RWPE2 (cell line): ENCODE data around the gene PPFIA3.

Experiments
- ATAC-seq: fragments of 200-7000 bp; cut with Tn5 transposase; 3 replicates; pipeline ENCODE4 v1.9.1; 2021; ENCODE audit warnings: low read depth
- DNase-seq: peaks from one replicate; pipeline ENCODE4 v3.0.0-alpha.2; 2020; ENCODE audit warnings: low spot score
- H3K27ac ChIP-seq: fragments of 450-650 bp; 2 replicates; pipeline ENCODE4 v1.5.1; 2017; ENCODE audit warnings: mild to moderate bottlenecking; ENCODE audit not compliant: poor library complexity, severe bottlenecking
- H3K27me3 ChIP-seq: fragments of 250-450 bp; sonication (Bioruptor Pico); 2 replicates; pipeline ENCODE4 v1.5.1; 2021; ENCODE audit warnings: mild to moderate bottlenecking, moderate library complexity; ENCODE audit not compliant: insufficient read depth, poor library complexity, severe bottlenecking
- H3K36me3 ChIP-seq: fragments of 250-450 bp; sonication (Bioruptor Pico); 2 replicates; pipeline ENCODE4 v1.5.1; 2020; ENCODE audit warnings: low read depth, mild to moderate bottlenecking, moderate library complexity
- H3K4me1 ChIP-seq: fragments of 250-450 bp; sonication (Bioruptor Pico); 2 replicates; pipeline ENCODE4 v1.5.1; 2021; ENCODE audit warnings: mild to moderate bottlenecking, moderate library complexity; ENCODE audit not compliant: insufficient read depth, poor library complexity, severe bottlenecking
- H3K4me3 ChIP-seq: fragments of 250-450 bp; sonication (Bioruptor Pico); 2 replicates; pipeline ENCODE4 v1.5.1; 2021; ENCODE audit warnings: mild to moderate bottlenecking, moderate library complexity; ENCODE audit not compliant: severe bottlenecking
- H3K9me3 ChIP-seq: fragments of 250-450 bp; sonication (Bioruptor Pico); 2 replicates; pipeline ENCODE4 v1.5.1; 2021; ENCODE audit warnings: mild to moderate bottlenecking, moderate library complexity; ENCODE audit not compliant: severe bottlenecking
- CTCF ChIP-seq: fragments of 450-650 bp; IDR thresholded peaks from one replicate; pipeline ENCODE4 v1.5.1; 2017; ENCODE audit warnings: mild to moderate bottlenecking, moderate library complexity; ENCODE audit not compliant: poor library complexity, severe bottlenecking

Gene PPFIA3

GRCh38 chr19:49148044-49148682, 28.8 kb downstream of the PPFIA3 start:
- no peaks in the 10 kb centered on the region for H3K9me3 ChIP-seq
- no peak for DNase-seq
- no peaks in the 10 kb centered on the region for H3K36me3 ChIP-seq
- no peaks in the 10 kb centered on the region for H3K4me1 ChIP-seq
- H3K27ac ChIP-seq = no peak overlapping the region
- ATAC-seq = no peak
- TF ChIP-seq CTCF = no peak
- H3K27me3 ChIP-seq = no peaks in the 10 kb centered on the region
- H3K4me3 ChIP-seq = no peak overlapping the region

GRCh38 chr19:49148784-49149651, 29.7 kb downstream of the PPFIA3 start:
- H3K27ac ChIP-seq = peak overlapping the region; percentile 55
- H3K36me3 ChIP-seq = no peaks in the 10 kb centered on the region
- H3K4me1 ChIP-seq = no peaks in the 10 kb centered on the region
- DNase-seq (peak; percentile 100), ATAC-seq (peak; percentile 61)
- H3K9me3 ChIP-seq = no peaks in the 10 kb centered on the region
- peak overlapping the region; percentile 49 for H3K4me3 ChIP-seq
- no peak for TF ChIP-seq CTCF
- H3K27me3 ChIP-seq = no peaks in the 10 kb centered on the region

GRCh38 chr19:49149652-49150105, 30.3 kb downstream of the PPFIA3 start:
- Histone ChIP-seq H3K4me1 (no peaks in the 10 kb centered on the region), H3K36me3 (no peaks in the 10 kb centered on the region), H3K27me3 (no peaks in the 10 kb centered on the region), H3K4me3 (peak overlapping the region; percentile 49), H3K27ac (peak overlapping the region; percentile 55), H3K9me3 (no peaks in the 10 kb centered on the region)
- ATAC-seq (peak; percentile 7; the same call in 2 of the 3 replicates), DNase-seq (no peak)
- no peak for TF ChIP-seq CTCF

- Histone ChIP-seq H3K36me3 (no peaks in the 10 kb centered on the region), H3K4me3 (peak overlapping the region; percentile 49), H3K9me3 (no peaks in the 10 kb centered on the region), H3K27me3 (no peaks in the 10 kb centered on the region), H3K4me1 (no peaks in the 10 kb centered on the region), H3K27ac (peak overlapping the region; percentile 55)
- TF ChIP-seq CTCF = no peak
- ATAC-seq = peak; percentile 37
- DNase-seq = peak; percentile 86
Observed at GRCh38 chr19:49150106-49150943, 31.0 kb downstream of the PPFIA3 start.
